Activated CD4-positive, alpha-beta memory T cell treated with anti-CD3 and anti-CD28 coated beads, Interleukin-2, amount 10 ng/mL, durations not matched to agents 7 days and 5 days (primary cell): ENCODE data around the gene SPRED3. TPM values are rescaled to one million over a fixed set of nuclear protein-coding genes. Genes with fewer than 3 reads are reported as not detected.

Source experiments
- CTCF ChIA-PET: fragments of 350-600 bp; sonication (Branson Sonifier 250); formaldehyde crosslinking; loops from one replicate; lab custom pipeline; 2021; ENCODE audit warnings: antibody characterized with exemption, inconsistent platforms; lab: Charles Lee
- POLR2A ChIA-PET: fragments of 350-600 bp; sonication (Branson Sonifier 250); formaldehyde crosslinking; loops from one replicate; lab custom pipeline; 2021; ENCODE audit warnings: antibody characterized with exemption; lab: Charles Lee
- DNase-seq: peaks from one replicate; pipeline ENCODE4 v3.0.0-alpha.2; 2020
- H3K27ac Mint-ChIP-seq: one replicate; pipeline ENCODE4 v1.8.0; 2021; ENCODE audit warnings: mild to moderate bottlenecking, mixed read lengths
- H3K27me3 Mint-ChIP-seq: one replicate; pipeline ENCODE4 v1.8.0; 2021; ENCODE audit warnings: mixed read lengths
- H3K36me3 Mint-ChIP-seq: one replicate; pipeline ENCODE4 v1.8.0; 2021; ENCODE audit warnings: low read depth, mixed read lengths
- H3K4me1 Mint-ChIP-seq: one replicate; pipeline ENCODE4 v1.8.0; 2021; ENCODE audit warnings: mixed read lengths
- H3K4me3 Mint-ChIP-seq: one replicate; pipeline ENCODE4 v1.8.0; 2021; ENCODE audit warnings: mild to moderate bottlenecking, mixed read lengths
- H3K9me3 Mint-ChIP-seq: one replicate; pipeline ENCODE4 v1.8.0; 2021; ENCODE audit warnings: mixed read lengths
- total RNA-seq, 2 experiments: library from RNA; stranded (reverse); gene quantifications; one replicate each; pipeline ENCODE4 v1.2.3, GENCODE V29; 2021

SPRED3 gene
- total RNA-seq, 2 experiments from 2014 or later: 2.1 to 3.8 TPM

- H3K4me3 Mint-ChIP-seq: no peak overlapping the region
- no peak for DNase-seq
- H3K9me3 Mint-ChIP-seq: no peaks in the 10 kb centered on the region
- no peaks in the 10 kb centered on the region for H3K36me3 Mint-ChIP-seq
- H3K27ac Mint-ChIP-seq: no peak overlapping the region
- POLR2A ChIA-PET: no interaction called here
- H3K4me1 Mint-ChIP-seq: peaks cover 10% of the 10 kb centered on the region
- H3K27me3 Mint-ChIP-seq: no peaks in the 10 kb centered on the region
- CTCF ChIA-PET: interaction anchor here (1.0 kb wide), 1 partner anchor 39 kb away, joined by 3 read pairs; no protein-coding TSS in a partner anchor
Measured at GRCh38 chr19:38444026-38444425, 55.5 kb downstream of the SPRED3 start.

GRCh38 chr19:38445362-38445761, 56.9 kb downstream of the SPRED3 start:
- no peak for DNase-seq
- Mint-ChIP-seq H3K9me3 (no peaks in the 10 kb centered on the region), H3K4me3 (no peak overlapping the region), H3K4me1 (peaks cover 10% of the 10 kb centered on the region), H3K36me3 (no peaks in the 10 kb centered on the region), H3K27ac (no peak overlapping the region), H3K27me3 (peaks cover 3% of the 10 kb centered on the region)
- ChIA-PET CTCF (interaction anchor here (1.3 kb wide), 1 partner anchor 42 kb away, joined by 3 read pairs; the partner anchor contains the start of gene FAM98C), POLR2A (no interaction called here)

GRCh38 chr19:38448225-38448624, 59.7 kb downstream of the SPRED3 start:
- H3K9me3 Mint-ChIP-seq: no peaks in the 10 kb centered on the region
- H3K4me3 Mint-ChIP-seq: no peak overlapping the region
- ChIA-PET CTCF (interaction anchor here (0.6 kb wide), 1 partner anchor 1476 kb away, joined by 3 read pairs; no protein-coding TSS in a partner anchor), POLR2A (no interaction called here)
- H3K27ac Mint-ChIP-seq: no peak overlapping the region
- peaks cover 6% of the 10 kb centered on the region for H3K4me1 Mint-ChIP-seq
- no peaks in the 10 kb centered on the region for H3K36me3 Mint-ChIP-seq
- DNase-seq: no peak
- peaks cover 3% of the 10 kb centered on the region for H3K27me3 Mint-ChIP-seq

Other genes with a start within 250 kb of the SPRED3 start
- under 1 TPM; 0.40 to 0.55 TPM for gene DPF1, start 164.5 kb upstream of the SPRED3 start, total RNA-seq
- not detected for gene PPP1R14A, start 132.3 kb upstream of the SPRED3 start, total RNA-seq
- gene SPINT2, start 124.1 kb upstream of the SPRED3 start, total RNA-seq: 1 to 10 TPM; 7.3 to 8.0 TPM
- under 1 TPM; 0.55 to 0.71 TPM for gene C19orf33, start 84.4 kb upstream of the SPRED3 start, total RNA-seq
- gene YIF1B, start 72.8 kb upstream of the SPRED3 start, total RNA-seq: 10 to 100 TPM; 75.4 to 76.1 TPM
- 10 to 100 TPM; 14.3 to 14.4 TPM for gene KCNK6, start 68.9 kb upstream of the SPRED3 start, total RNA-seq
- 1 to 10 TPM; 5.3 to 5.7 TPM for gene CATSPERG, start 52.9 kb upstream of the SPRED3 start, total RNA-seq
- gene PSMD8, start 14.1 kb upstream of the SPRED3 start, total RNA-seq: 100 to 1,000 TPM; 167 to 178 TPM
- gene GGN, start 663 bp upstream of the SPRED3 start, total RNA-seq: under 1 TPM; 0.28 to 0.40 TPM
- gene FAM98C, start 14.4 kb downstream of the SPRED3 start, total RNA-seq: 10 to 100 TPM; 34.7 to 36.5 TPM
- gene RASGRP4, start 37.5 kb downstream of the SPRED3 start, total RNA-seq: 10 to 100 TPM; 19.5 to 20.0 TPM
- 1 to 10 TPM; 2.6 to 3.9 TPM for gene RYR1, start 45.0 kb downstream of the SPRED3 start, total RNA-seq
- 100 to 1,000 TPM; 374 to 383 TPM for gene MAP4K1, start 229.3 kb downstream of the SPRED3 start, total RNA-seq
- 100 to 1,000 TPM; 297 TPM for gene EIF3K, start 230.5 kb downstream of the SPRED3 start, total RNA-seq